Keratinocyte (primary cell): Measurements from ENCODE around the gene GTF2I. TPM values are rescaled to one million over a fixed set of nuclear protein-coding genes. Genes with fewer than 3 reads are reported as not detected.

Experiments used
- DNase-seq: peaks from one replicate; pipeline ENCODE4 v3.0.0-alpha.2; 2011; ENCODE audit warnings: low read depth, missing footprints, low spot score
- FAIRE-seq: peaks from 2 replicates; lab custom pipeline; 2011; peaks lifted over from hg19 to GRCh38; lab: Jason Lieb, UNC
- H2AFZ ChIP-seq: 2 replicates; pipeline ENCODE4 v1.6.0; 2012; ENCODE audit warnings: low read length, control low read depth, inconsistent platforms; ENCODE audit not compliant: control insufficient read depth
- H3K27ac ChIP-seq: 2 replicates; pipeline ENCODE4 v1.5.1; 2011; ENCODE audit warnings: low read length; ENCODE audit not compliant: control insufficient read depth, insufficient read depth
- H3K27me3 ChIP-seq: 3 replicates; pipeline ENCODE4 v1.6.0; 2011; ENCODE audit warnings: low read length; ENCODE audit not compliant: control insufficient read depth, insufficient read depth; ENCODE audit errors: extremely low read depth
- H3K36me3 ChIP-seq, 2 experiments: 2 replicates in 1 of 2; 3 replicates in 1 of 2; pipeline ENCODE4 v1.5.1; 2011; ENCODE audit warnings: low read length in 2 of 2, mild to moderate bottlenecking in 1 of 2; ENCODE audit not compliant: control insufficient read depth in 2 of 2, insufficient read depth in 2 of 2; ENCODE audit errors: extremely low read depth in 1 of 2
- H3K4me1 ChIP-seq: 3 replicates; pipeline ENCODE4 v1.5.1; 2011; ENCODE audit warnings: low read length; ENCODE audit not compliant: control insufficient read depth, insufficient read depth; ENCODE audit errors: extremely low read depth
- H3K4me2 ChIP-seq: 3 replicates; pipeline ENCODE4 v1.6.0; 2011; ENCODE audit warnings: low read depth, low read length; ENCODE audit not compliant: control insufficient read depth, insufficient read depth; ENCODE audit errors: extremely low read depth
- H3K4me3 ChIP-seq, 3 experiments: fragments of 200-600 bp in 1 of 3; sonication (generic) in 1 of 3; 2 replicates in 2 of 3; 3 replicates in 1 of 3; pipeline ENCODE4 v1.5.1; 2011 to 2016; ENCODE audit warnings: low read length in 3 of 3, mild to moderate bottlenecking in 3 of 3, control low read depth in 2 of 3, inconsistent platforms in 1 of 3, low read depth in 1 of 3, mixed read lengths in 1 of 3, mixed run types in 1 of 3, moderate library complexity in 1 of 3; ENCODE audit not compliant: control insufficient read depth in 2 of 3, insufficient read depth in 2 of 3; ENCODE audit errors: extremely low read depth in 1 of 3
- H3K79me2 ChIP-seq: 2 replicates; pipeline ENCODE4 v1.6.0; 2012; ENCODE audit warnings: low read length; ENCODE audit not compliant: control insufficient read depth, insufficient read depth
- H3K9ac ChIP-seq: 3 replicates; pipeline ENCODE4 v1.6.0; 2011; ENCODE audit warnings: low read length; ENCODE audit not compliant: control insufficient read depth, insufficient read depth; ENCODE audit errors: extremely low read depth
- H3K9me1 ChIP-seq: 3 replicates; pipeline ENCODE4 v1.6.0; 2011; ENCODE audit warnings: low read length; ENCODE audit not compliant: control insufficient read depth, insufficient read depth; ENCODE audit errors: extremely low read depth
- H3K9me3 ChIP-seq: 2 replicates; pipeline ENCODE4 v1.5.1; 2012; ENCODE audit warnings: low read depth, low read length; ENCODE audit not compliant: control insufficient read depth
- H4K20me1 ChIP-seq: 3 replicates; pipeline ENCODE4 v1.6.0; 2011; ENCODE audit warnings: low read length; ENCODE audit not compliant: control insufficient read depth, insufficient read depth; ENCODE audit errors: extremely low read depth
- CTCF ChIP-seq, 3 experiments: IDR thresholded peaks in 1 of 3; conservative IDR thresholded peaks in 1 of 3; optimal IDR thresholded peaks in 1 of 3; 2 replicates in 2 of 3; 3 replicates in 1 of 3; pipeline versions ENCODE3 to v1.5.1; 2011; ENCODE audit warnings: low read length in 3 of 3, mild to moderate bottlenecking in 3 of 3, moderate library complexity in 2 of 3, control low read depth in 1 of 3, inconsistent platforms in 1 of 3; ENCODE audit not compliant: insufficient read depth in 2 of 3; ENCODE audit errors: extremely low read depth in 1 of 3
- EZH2 ChIP-seq: IDR thresholded peaks from one replicate; pipeline ENCODE4 v1.6.1; 2012; ENCODE audit warnings: inconsistent platforms, mild to moderate bottlenecking, low read length, moderate library complexity
- dilution Hi-C: fragments of 300-500 bp; cut with MboI; formaldehyde crosslinking; loops from one replicate; pipeline ENCODE4 v1.7.0; 2020; ENCODE audit warnings: low sequenced_read_pairs; ENCODE audit not compliant: extremely low pct_ligation_motif_present
- polyA plus RNA-seq, 5 experiments: library from polyadenylated mRNA; depleted of rRNA in 3 of 5; stranded (reverse) in 3 of 5; stranded (forward) in 1 of 5; unstranded in 1 of 5; fragments of >200 nt; gene quantifications; 1 replicate in 1 of 5; 2 replicates in 3 of 5; 3 replicates in 1 of 5; pipeline versions ENCODE4 v1.2.1 to v1.2.3, GENCODE V29; 2011 to 2012; ENCODE audit warnings: missing spikeins in 2 of 5, low read depth in 1 of 5, low replicate concordance in 1 of 5

GTF2I gene
- polyA plus RNA-seq, 1 donor (not counting 4 experiments of a cell fraction or from before 2014, with no cell fraction given) = 56.1 TPM

GRCh38 chr7:74623135-74623534, 34.4 kb upstream of the GTF2I start:
- H3K9me3 ChIP-seq = no peaks in the 10 kb centered on the region
- no peak overlapping the region for H3K4me2 ChIP-seq
- no peak overlapping the region for H2AFZ ChIP-seq
- H3K4me1 ChIP-seq = no peaks in the 10 kb centered on the region
- dilution Hi-C loops = no loop called here
- no peak for FAIRE-seq
- no peaks in the 10 kb centered on the region for H3K27me3 ChIP-seq
- no peaks in the 10 kb centered on the region for H3K79me2 ChIP-seq
- DNase-seq = no peak
- no peak overlapping the region for H3K27ac ChIP-seq
- TF ChIP-seq CTCF (optimal IDR thresholded peaks at IDR 0.05 in 1 of 3, IDR thresholded peaks at IDR 0.05 in 1 of 3, conservative IDR thresholded peaks at IDR 0.05 in 1 of 3; ENCODE audit: extremely low read depth in 1 of 3, insufficient read depth in 2 of 3, low read length in 3 of 3) (no peak), EZH2 (no peak)
- no peaks in the 10 kb centered on the region for H3K9me1 ChIP-seq
- no peak overlapping the region for H3K9ac ChIP-seq
- no peaks in the 10 kb centered on the region for H4K20me1 ChIP-seq
- no peaks in the 10 kb centered on the region for H3K36me3 ChIP-seq
- no peak overlapping the region for H3K4me3 ChIP-seq

- H2AFZ ChIP-seq = no peak overlapping the region
- FAIRE-seq (no peak), DNase-seq (no peak)
- TF ChIP-seq CTCF (optimal IDR thresholded peaks at IDR 0.05 in 1 of 3, IDR thresholded peaks at IDR 0.05 in 1 of 3, conservative IDR thresholded peaks at IDR 0.05 in 1 of 3; ENCODE audit: extremely low read depth in 1 of 3, insufficient read depth in 2 of 3, low read length in 3 of 3) (peak in 1 of 3 experiments; percentile 9), EZH2 (no peak)
- H4K20me1 ChIP-seq = no peaks in the 10 kb centered on the region
- H3K27me3 ChIP-seq = no peaks in the 10 kb centered on the region
- H3K36me3 ChIP-seq = no peaks in the 10 kb centered on the region
- no peak overlapping the region for H3K27ac ChIP-seq
- H3K9me3 ChIP-seq = no peaks in the 10 kb centered on the region
- H3K9ac ChIP-seq = no peak overlapping the region
- H3K9me1 ChIP-seq = no peaks in the 10 kb centered on the region
- no peak overlapping the region for H3K4me3 ChIP-seq
- H3K4me1 ChIP-seq = no peaks in the 10 kb centered on the region
- dilution Hi-C loops = no loop called here
- H3K79me2 ChIP-seq = no peaks in the 10 kb centered on the region
- no peak overlapping the region for H3K4me2 ChIP-seq
Observed at GRCh38 chr7:74625446-74625845, 32.1 kb upstream of the GTF2I start.
